GM18907 (cell line): ENCODE measurements around the gene UBE2H.
"Not testable (repeated sequence)": the region's sequence is repeated elsewhere in the genome, so short reads cannot be mapped to it uniquely, and the experiment has no call there.

Source experiments
- ATAC-seq: cut with Tn5 transposase; IDR thresholded peaks from one replicate; pipeline ENCODE4 v1.9.1; 2021; ENCODE audit warnings: mild to moderate bottlenecking, moderate library complexity; ENCODE audit not compliant: unreplicated experiment

UBE2H gene

GRCh38 chr7:129875745-129876411 is 76.9 kb downstream of the UBE2H start:
- no peak for ATAC-seq

- ATAC-seq: no peak
Measured at GRCh38 chr7:129875160-129875559, 77.6 kb downstream of the UBE2H start.

- ATAC-seq: no peak
Measured at GRCh38 chr7:129874722-129875121, 78.0 kb downstream of the UBE2H start.

GRCh38 chr7:129872054-129872453 is 80.7 kb downstream of the UBE2H start:
- ATAC-seq: no peak

- ATAC-seq: no peak
Measured at GRCh38 chr7:129870668-129871067, 82.1 kb downstream of the UBE2H start.

- no peak for ATAC-seq
Measured at GRCh38 chr7:129866251-129866650, 86.5 kb downstream of the UBE2H start.

GRCh38 chr7:129865925-129866201 is 86.9 kb downstream of the UBE2H start:
- ATAC-seq: no peak

- ATAC-seq: no peak
Measured at GRCh38 chr7:129865093-129865924, 87.5 kb downstream of the UBE2H start.

- not testable (repeated sequence) for ATAC-seq
Measured at GRCh38 chr7:129864676-129865075, 88.1 kb downstream of the UBE2H start.

GRCh38 chr7:129864042-129864441 is 88.7 kb downstream of the UBE2H start:
- ATAC-seq: no peak

GRCh38 chr7:129862682-129863081 is 90.1 kb downstream of the UBE2H start:
- no peak for ATAC-seq

- not testable (repeated sequence) for ATAC-seq
Measured at GRCh38 chr7:129860784-129861183, 92.0 kb downstream of the UBE2H start.

- no peak for ATAC-seq
Measured at GRCh38 chr7:129859183-129859582, 93.6 kb downstream of the UBE2H start.

GRCh38 chr7:129858490-129858889 is 94.3 kb downstream of the UBE2H start:
- no peak for ATAC-seq

GRCh38 chr7:129857313-129857712 is 95.4 kb downstream of the UBE2H start:
- no peak for ATAC-seq

- ATAC-seq: no peak
Measured at GRCh38 chr7:129855935-129856717, 96.6 kb downstream of the UBE2H start.

GRCh38 chr7:129855234-129855673 is 97.5 kb downstream of the UBE2H start:
- ATAC-seq: no peak

GRCh38 chr7:129854401-129854800 is 98.4 kb downstream of the UBE2H start:
- ATAC-seq: no peak

GRCh38 chr7:129853661-129854268 is 99.0 kb downstream of the UBE2H start:
- ATAC-seq: no peak

- no peak for ATAC-seq
Measured at GRCh38 chr7:129851809-129852208, 101.0 kb downstream of the UBE2H start.

GRCh38 chr7:129851174-129851573 is 101.6 kb downstream of the UBE2H start:
- no peak for ATAC-seq
